Measurements from ENCODE around the gene SFT2D1.

- TF ChIP-seq CTCF (IDR thresholded peaks at IDR 0.05) (no peak), POLR2A (IDR thresholded peaks at IDR 0.05) (no peak)
Observed at GRCh38 chr6:166341977-166342348, 382 bp downstream of the SFT2D1 start.

Measured in Peyer's patch (tissue), 4 donors.